ENCODE results near the gene SORCS2. TPM values are rescaled to one million over a fixed set of nuclear protein-coding genes. Genes with fewer than 3 reads are reported as not detected.

SORCS2 gene
- total RNA-seq, 2 donors from 2014 or later, result 0.21 to 0.92 TPM

DNA sequence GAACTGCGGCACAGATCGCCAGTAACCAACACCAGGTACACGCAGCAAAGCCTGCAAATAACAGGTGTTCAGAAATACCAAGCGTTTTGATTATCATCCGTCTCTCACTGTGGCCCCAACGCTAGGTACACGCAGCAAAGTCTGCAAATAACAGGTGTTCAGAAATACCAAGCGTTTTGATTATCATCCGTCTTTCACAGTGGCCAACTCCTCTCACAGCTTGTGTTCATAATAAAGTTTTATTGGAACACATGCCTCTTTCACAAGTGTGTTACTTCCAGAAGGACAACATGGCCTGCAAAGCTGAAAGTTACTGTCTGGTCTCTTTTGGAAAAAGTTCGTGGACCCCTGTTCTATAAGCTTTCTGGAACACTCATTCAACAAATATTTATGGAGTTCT is 594.2 kb downstream of the SORCS2 start:
- DNase-seq (no peak), ATAC-seq (no peak)
- intact Hi-C loops (cut with DNase I, micrococcal nuclease), result no loop called here

- no peak for ATAC-seq
Observed at GRCh38 chr4:7787067-7787466, 594.7 kb downstream of the SORCS2 start.

GRCh38 chr4:7787681-7788141 is 595.4 kb downstream of the SORCS2 start:
- DNase-seq (no peak), ATAC-seq (no peak)
- intact Hi-C loops (cut with DNase I, micrococcal nuclease), result no loop called here

More at GRCh38 chr4:7787067-7787466, 594.7 kb downstream of the SORCS2 start:
- intact Hi-C loops (cut with DNase I, micrococcal nuclease), result no loop called here
- no peak for DNase-seq

- no peak for DNase-seq
- ATAC-seq, result no peak
- intact Hi-C loops (cut with DNase I, micrococcal nuclease), result no loop called here
Observed at GRCh38 chr4:7788193-7788592, 595.9 kb downstream of the SORCS2 start.

- intact Hi-C loops (cut with DNase I, micrococcal nuclease), result no loop called here
- ATAC-seq (no peak), DNase-seq (no peak)
Observed at GRCh38 chr4:7788694-7789425, 596.5 kb downstream of the SORCS2 start.

DNA sequence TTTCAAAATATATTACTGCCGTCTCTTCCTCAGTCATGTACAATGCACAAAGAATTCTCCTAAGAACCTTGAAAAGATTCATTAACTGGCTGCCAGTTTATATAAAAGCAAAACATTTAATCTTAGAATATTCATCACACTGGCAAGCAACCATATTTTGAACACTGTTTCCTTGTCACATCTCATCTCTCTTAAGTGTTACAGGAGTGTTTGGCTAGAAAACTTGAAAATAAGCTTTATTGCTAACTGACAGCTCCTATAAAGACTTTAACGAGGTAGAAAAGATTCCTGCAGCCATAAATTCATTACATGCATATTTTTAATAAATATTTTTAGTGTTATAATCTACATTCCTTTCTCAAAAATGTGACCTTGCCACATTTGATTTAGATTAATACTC is 597.7 kb downstream of the SORCS2 start:
- intact Hi-C loops (cut with DNase I, micrococcal nuclease), result no loop called here
- no peak for ATAC-seq

GRCh38 chr4:7790999-7791398 is 598.7 kb downstream of the SORCS2 start:
- no peak for DNase-seq
- no peak for ATAC-seq

More for the DNA sequence above, 597.7 kb downstream of the SORCS2 start:
- DNase-seq, result no peak

More at GRCh38 chr4:7790999-7791398, 598.7 kb downstream of the SORCS2 start:
- intact Hi-C loops (cut with DNase I, micrococcal nuclease), result no loop called here

Small RNAs within 50 kb of the gene (microRNA-seq; reads per million reads assigned to microRNA genes)
- gene MIR4274, result 0 reads per million in 2 donors
- 0 to 0.53 reads per million in 2 donors for gene MIR4798

Other genes starting within 250 kb of the SORCS2 start
- gene TADA2B, start 149.2 kb upstream of the SORCS2 start, total RNA-seq, result 10 to 100 TPM; 30.0 to 34.6 TPM
- 10 to 100 TPM; 29.5 to 36.0 TPM for gene GRPEL1, start 124.5 kb upstream of the SORCS2 start, total RNA-seq
- gene PSAPL1, start 242.4 kb downstream of the SORCS2 start, total RNA-seq, result not detected

Measured in left colon (tissue), 2 donors.